Stimulated activated CD8-positive, alpha-beta memory T cell treated with anti-CD3 and anti-CD28 coated beads, Interleukin-4, amount 100 ng/mL, for 48 hours (primary cell): ENCODE results near the gene SF3B5.
"Not testable (repeated sequence)": the region's sequence is repeated elsewhere in the genome, so short reads cannot be mapped to it uniquely, and the experiment has no call there.

Experiments used
- DNase-seq: peaks from one replicate; pipeline ENCODE4 v3.0.0-alpha.2; 2020

SF3B5 gene

DNA sequence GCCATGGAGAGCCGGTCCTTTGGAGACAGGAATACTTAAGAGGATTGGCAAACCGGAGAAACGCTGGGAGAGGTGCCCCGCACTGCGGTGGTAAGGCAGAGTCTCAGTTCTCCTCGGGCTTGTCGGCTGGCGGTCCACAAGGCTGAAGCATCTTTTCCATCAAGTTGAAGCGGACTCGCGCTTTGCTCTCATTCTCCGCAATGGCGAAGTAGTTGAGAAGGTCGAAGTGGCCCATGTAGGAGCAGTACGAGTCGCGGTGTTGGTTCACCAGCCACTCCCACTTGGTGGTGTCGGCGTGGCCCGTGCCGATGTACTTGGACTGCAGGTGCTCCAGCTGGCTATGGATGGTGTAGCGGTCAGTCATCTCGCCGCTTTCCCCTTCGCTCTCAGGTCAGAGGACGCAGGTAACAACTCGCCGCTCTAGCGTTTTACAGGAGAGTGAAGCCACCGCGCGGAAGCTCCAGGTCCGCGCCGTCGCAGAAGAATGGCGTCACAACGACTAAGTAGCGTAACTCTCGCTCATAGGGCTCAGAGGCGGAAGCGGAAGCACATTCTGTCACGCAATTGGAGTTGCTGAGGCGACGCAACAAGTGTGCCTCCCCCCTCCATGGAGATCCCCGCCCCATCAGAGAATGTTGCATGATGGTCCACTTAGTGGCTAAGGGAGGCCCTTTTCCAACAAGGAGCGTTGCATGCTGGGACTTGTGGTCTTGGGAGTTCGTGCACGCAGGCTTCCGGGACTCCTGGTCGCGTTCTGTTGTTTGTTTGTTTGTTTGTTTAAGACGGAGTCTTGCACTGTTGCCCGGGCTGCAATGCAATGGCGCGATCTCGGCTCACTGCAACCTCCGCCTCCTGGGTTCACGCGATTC is at the start of gene SF3B5:
SF3B5 (minus strand) TSS at position 440 of the 869 bp plus-strand sequence; CDS start at position 364, 76 bp downstream.
- DNase-seq, result peak; percentile 98

DNA sequence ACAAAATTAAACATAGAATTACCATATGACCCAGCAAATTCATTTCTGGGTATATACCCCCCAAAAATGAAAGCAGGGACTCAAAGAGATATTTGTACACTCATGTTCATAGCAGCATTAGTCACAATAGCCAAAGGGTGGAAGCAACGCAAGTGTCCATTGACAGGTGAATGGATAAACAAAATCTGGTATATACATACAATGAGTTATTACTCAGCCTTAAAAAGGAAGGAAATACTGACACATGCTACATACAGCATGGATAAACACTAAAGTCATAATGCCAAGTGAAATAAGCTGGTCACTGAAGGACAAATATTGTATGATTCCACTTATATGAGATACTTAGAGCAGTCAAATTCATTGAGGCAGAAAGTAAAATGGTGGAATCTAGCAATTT is 49.6 kb upstream of the SF3B5 start:
- DNase-seq, result no peak

DNA sequence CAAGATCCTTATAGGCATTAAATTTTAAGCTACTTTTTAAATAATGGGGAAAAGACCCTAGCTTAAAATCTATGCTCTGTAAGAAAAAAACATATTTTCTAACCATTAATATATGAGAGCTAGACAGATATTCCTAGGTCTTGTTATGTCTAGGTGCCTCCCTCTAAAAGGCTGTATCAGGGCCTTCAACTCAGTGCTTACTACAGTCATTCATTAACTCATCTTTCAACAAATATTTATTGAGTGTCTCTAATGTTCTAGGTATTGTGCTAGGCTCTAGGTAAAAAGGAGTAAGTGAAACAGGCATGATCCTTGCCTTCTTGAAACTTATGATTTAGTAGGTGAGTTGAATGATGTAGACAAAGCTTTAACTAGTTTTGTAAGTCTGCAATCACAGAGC is 48.5 kb upstream of the SF3B5 start:
- DNase-seq, result no peak

DNA sequence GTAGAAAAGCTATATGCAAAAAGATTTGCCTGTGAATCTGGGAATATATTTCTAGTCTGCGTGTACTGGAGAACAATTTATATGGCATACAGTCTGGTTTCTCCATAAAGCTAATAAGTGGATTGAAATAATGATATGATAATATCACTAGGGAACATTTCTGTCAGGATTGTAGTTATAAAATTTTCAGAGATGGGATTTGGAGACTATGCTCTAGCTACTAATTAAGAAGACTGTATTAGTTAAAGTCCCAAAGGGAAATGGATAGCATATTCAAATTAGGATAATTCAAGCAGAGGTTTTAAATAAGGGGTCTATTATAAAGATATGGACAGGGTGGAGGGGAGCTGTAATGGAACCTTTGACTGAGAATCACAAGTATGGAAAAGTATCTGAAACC is 47.7 kb upstream of the SF3B5 start:
- no peak for DNase-seq

DNA sequence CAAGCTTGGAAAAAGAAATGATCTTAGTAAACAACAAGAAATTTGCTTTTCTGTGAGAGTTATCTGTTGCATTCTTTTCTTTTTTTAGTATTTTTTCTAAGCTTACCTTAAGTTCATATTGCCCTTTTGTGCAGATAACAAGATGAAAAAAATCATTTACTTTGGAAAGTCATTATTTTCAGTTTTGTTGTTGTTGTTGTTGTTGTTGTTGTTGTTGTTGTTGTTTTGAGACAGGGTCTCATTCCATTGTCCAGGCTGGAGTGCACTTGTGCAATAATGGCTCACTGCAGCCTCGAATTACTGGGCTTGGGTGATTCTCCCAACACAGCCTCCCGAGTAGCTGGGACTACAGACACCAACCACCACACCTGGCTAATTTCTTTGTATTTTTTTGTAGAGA is 46.1 kb upstream of the SF3B5 start:
- no peak for DNase-seq

DNA sequence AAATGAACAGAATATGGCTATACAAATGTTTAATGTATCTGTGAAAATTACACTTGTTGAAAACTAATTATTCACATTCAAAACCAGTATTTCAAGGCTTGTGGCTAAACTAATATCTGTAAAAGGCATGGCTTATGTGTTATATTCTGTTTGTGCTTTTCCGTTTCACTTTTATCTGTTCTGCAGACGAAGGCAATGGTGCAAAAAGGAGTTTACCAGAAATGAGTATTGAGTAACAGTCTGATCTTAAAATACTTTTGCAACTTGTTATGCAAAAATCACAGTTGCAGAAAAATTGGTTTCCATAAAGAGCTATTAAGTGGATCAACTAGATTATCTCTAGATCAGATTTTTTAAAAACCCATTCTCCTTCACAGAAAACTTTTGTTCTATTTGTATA is 45.5 kb upstream of the SF3B5 start:
- DNase-seq, result no peak

DNA sequence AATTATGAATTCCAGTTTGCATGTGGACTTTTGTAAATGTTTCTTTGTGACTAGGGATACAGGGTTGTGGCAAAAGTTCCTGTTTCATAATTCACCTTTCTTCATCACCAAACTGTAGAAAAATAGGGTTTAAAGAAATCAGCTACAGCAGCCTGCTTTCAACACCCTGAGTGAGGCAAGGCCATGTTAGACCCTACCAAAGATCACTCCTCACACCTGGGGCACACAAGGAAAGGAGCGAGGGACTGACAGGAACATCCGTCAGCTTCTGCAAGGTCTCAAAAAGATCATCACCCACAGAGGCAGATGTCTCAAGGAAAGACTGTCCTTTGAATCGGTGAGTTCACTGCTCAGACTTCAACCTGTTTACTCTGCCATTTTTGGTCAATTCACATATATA is 44.4 kb upstream of the SF3B5 start:
- DNase-seq, result no peak

DNA sequence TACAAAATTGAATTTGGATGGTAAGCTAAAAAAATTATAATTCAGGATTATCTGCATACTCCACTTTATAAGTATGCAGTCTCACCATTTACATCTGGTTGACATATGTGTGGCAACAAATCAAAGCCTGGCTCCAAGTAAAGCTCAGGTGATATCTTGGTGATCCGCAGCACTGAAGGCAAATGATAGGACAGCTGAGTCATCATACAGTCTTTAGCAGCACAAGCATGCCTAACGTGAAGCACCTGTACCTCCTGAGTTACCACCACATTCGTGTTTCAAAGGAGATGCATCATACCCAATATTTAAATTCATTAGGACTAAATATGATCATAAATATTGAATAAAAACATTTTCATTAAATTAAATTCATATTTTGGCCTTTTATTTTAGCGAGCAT is 43.2 kb upstream of the SF3B5 start:
- no peak for DNase-seq

DNA sequence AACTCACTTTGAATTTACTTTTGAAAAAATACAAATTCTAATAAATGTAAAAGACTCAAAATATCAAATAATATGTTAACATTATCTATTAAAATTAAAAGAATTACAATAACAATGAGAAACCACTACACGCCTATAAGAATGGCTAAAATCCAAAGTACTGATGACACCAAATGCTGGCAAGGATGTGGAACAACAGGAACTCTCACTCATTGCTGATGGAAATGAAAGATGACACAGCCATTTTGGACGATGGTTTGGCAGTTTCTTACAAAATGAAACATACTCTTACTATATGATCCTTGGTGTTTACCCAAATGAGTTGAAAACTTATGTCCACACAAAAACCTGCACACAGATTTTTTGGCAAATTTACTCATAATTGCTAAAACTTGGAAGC is 39.4 kb upstream of the SF3B5 start:
- no peak for DNase-seq

DNA sequence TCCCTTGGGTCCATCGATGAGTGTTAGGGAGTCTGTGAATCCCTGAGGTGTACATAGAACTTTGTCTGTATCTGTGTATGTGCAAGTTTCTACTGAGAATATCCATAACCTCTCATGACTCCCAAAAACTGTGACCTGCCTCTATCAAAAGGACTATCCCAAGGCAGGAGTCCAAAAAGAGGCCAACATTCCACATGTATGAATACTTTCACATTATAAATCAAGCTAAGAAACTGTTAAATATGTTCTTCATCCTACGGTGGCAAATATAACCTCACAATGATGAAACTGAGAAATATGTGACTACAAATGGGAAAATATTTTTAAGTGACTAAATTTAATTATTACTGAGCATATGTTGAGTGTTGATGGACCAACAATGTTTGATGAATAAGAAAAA is 38.8 kb upstream of the SF3B5 start:
- no peak for DNase-seq

DNA sequence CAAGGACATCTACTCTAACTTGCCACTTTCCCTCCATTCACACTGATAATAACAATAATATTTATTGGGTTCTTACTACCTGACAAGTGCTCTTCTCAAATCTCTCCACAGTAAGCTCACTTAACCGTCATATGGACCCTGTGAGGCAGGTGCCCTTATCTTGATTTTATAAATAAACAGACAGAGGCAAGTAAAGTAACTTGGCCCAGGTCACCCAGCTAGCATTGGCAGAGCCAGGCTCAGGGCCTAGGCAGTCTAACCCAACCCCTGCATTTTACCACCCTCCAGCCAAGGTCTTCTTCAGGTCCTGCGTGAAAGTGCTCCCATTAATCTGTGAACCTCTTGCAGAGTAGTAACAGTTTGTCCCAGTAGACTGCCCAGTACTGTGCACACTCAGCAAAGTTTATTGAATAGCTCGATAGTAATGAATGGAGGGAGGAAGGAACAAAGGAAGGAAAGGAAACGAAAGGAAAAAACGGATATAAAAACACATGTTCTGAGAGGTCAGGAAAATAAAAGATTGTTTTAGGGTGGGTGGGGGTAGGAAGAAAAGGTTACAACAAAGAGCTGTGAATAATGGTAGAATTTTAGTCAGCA is 38.0 kb upstream of the SF3B5 start:
- no peak for DNase-seq

DNA sequence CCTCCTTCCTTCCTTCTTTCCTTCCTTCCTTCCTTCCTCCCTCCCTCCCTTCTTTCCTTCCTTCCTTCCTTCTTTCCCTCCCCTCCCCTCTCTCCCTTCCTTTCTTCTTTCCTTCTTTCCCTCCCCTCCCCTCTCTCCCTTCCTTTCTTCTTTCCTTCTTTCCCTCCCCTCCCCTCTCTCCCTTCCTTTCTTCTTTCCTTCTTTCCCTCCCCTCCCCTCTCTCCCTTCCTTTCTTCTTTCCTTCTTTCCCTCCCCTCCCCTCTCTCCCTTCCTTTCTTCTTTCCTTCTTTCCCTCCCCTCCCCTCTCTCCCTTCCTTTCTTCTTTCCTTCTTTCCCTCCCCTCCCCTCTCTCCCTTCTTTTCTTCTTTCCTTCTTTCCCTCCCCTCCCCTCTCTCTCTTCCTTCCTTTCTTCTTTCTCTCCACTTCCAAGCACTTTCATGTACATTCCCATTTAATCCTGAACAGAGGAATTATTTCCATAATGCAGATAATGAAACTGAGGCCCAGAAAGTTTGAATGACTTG is 36.9 kb upstream of the SF3B5 start:
- DNase-seq, result not testable (repeated sequence)

DNA sequence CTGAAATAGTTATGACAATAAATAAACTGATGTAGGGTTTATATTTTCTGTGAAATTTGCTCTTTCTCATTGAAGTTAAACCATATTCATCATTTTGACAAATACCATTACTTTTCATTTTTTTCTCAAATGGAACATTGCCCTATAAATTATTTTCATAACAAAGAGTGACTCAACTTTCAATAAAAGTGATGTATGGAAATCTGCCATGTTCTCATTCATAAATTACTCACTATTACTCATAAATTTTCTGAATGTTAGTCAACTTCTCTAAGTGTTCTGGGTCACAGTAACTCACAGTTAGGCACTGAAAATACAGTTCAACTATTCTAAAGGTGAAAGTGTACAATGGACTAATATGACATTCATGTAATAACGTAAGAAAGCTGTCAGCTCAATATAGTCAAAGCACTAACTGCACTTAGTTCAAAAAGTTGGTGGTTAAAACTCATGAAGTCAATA is 35.9 kb upstream of the SF3B5 start:
- no peak for DNase-seq

DNA sequence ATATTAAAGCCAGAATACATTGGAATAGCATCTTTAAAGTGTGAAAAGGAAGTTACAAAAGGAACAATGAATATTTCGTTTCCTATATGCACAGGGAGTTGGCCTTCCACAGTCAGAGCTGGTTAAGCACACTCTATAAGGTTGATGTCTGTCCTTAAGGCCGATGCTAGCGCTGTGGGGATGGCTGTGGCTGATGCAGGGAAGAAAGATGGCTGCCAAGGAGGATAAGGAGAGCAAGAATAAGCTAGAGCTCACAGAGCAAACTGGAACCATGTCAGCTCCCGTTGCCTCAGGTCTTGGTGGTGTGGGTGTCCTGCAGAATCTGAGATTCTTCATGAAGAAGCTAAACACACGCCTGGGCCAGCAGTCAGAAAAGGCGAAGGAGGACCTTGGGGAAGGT is 34.1 kb upstream of the SF3B5 start:
- DNase-seq, result no peak

DNA sequence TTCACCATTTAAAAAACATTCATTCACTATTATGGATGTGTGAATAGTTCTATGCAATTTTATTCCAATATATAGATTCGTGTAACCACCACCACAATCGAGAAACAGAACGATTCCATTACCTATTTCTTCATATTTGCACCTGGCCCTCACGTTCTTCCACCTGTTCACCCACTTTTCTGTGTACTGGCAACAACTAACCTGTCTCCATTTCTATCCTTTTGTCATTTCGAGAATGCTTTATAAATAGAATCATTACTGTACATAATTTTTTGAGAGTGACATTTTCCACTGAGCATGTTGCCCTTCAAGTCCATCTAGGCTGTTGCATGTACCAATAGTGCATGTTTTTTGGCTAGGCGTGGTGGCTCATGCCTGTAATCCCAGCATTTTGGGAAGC is 31.7 kb upstream of the SF3B5 start:
- DNase-seq, result no peak

DNA sequence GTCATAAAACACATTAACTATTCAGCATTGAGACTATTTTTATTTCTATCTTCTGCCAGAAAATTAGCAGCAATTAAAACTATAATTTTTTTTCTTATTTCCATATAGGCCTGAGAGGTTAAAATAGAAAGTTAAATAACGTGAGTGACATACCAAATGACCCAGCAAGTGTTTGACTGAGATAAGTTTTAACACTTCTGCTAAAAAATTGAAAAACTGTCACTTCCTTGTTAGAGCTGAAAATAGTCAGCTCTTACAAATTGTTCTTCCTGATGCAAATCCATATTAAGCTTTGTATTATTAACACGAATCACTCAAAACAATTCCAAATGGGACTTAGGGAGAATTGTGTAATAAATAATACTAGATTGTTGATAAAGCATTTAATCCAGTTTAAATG is 28.5 kb upstream of the SF3B5 start:
- DNase-seq, result no peak

DNA sequence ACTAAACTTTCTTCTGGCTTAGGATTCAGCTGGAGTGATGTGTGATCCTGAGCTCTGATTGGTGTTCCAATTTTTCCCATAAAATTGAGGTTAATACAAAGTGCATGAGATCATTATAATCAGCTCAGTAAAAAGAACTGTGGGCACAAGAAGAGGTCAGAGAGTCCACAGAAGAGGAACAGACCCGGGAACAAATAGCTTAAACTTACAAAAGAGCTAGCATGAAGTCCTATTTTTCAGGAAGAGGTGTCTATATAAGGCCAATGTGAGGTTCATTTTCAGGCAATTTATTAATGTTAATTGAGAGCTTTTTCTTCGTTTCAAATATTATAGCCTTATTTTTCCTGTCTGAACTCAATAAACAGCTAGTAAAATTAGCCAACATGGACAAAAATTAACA is 28.0 kb upstream of the SF3B5 start:
- DNase-seq, result no peak

DNA sequence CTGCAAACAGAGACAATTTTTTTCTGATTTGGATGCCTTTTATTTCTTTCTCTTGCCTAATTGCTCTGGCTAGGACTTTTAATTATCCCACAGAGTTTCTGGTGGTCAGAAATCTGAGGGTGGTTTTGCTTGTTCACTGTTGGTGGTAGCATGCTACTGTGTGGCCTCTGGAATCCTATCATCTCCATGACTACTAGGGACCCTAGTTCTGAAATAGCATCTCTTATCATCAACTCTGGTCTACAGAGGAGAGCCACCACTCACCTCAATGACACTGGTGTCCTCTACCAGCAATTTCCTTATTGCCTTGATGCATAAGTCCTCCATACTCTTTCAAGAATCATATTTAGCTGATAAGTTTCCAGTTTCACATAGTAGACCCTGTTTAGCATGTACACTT is 27.5 kb upstream of the SF3B5 start:
- DNase-seq, result no peak

DNA sequence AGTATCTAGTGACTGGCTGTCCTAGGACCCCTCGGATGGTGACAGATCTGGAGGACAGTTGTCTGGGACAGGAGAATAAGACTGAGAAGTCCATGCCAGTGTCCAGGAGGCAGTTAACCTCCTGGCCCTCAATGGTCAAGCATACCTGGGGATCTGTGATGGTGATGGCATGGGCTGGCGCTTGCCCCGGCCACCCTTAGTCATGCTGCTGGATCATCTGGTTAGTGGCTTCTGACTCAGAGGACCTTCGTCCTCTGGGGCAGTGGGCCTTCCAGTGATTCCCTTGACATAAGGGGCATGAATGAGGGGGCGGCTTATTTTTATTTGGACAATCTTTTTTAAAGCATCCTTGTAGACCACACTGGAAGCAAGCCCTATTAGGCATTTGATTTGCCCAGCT is 24.0 kb upstream of the SF3B5 start:
- no peak for DNase-seq

DNA sequence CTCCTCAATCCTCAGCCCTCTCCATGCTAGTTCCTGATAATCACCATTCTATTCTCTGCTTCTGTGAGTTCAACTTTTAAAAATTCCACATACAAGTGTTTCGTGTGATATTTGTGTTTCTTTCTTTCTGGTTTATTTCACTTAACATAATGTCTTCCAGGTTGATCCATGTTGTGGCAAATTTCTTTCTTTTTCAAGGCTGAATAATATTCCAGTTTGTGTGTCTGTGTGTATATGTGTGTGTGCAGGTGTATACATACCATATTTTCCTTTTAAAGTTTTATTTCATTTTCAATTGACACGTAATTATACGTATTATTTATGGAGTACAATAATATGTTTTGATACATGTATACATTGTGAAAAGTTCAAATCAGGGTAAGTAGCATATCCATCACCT is 19.8 kb upstream of the SF3B5 start:
- DNase-seq, result no peak

DNA sequence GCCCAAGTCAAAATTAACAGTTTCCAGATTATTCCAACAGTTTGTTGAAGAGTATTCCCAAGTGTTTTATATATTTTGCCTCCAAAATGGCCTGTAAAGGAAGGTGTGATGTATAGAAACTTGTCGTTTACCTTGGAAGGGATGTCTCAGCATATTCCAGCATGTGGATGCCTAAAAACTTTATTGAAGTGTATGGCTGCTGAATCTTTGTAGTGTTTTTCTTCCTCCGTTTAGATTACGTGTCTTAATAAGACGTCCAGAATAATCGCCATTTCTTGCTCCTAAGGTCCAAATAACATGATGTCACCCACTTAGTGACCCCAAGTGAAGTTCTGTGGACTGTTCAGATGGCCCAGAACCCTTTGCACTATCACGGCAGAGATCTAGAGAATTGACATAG is 18.0 kb upstream of the SF3B5 start:
- DNase-seq, result no peak

DNA sequence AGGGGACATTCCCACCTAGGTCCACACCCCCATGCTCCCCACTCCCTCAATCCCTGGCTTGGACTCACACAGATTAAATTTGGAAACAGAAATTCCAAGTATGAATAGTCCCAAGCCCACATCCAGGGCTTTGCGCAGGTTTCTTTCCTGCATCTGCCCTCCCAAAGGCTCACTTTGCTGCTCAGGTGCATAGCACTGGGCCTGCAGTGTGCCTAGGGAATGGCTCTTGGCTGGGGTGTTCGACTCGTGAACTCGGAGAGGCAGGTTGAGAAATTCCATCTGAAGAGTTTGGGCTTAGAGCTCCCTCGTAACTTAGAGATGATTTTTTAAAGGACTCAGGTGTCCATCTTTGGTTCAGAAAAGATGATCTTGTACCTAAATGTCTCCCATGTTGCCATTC is 14.8 kb upstream of the SF3B5 start:
- no peak for DNase-seq

DNA sequence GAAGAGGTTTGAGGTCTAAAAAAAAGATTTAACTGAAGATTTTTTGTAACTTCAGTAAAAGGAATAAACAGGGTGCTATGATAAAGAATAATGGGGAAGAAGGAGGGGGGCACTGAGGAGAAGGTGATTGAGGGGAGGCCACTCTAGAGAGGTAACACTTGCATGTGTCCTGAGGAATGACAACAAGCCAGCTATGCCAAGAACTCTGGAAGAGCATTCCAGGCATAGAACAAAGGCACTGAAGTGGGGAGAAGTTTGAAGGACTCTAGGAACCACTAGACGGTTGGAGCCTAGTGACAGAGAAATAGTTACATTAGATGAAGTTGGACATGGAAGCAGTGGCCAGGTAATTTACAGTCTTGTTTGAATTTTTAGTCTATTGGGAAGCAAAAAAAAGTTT is 10.8 kb upstream of the SF3B5 start:
- no peak for DNase-seq

DNA sequence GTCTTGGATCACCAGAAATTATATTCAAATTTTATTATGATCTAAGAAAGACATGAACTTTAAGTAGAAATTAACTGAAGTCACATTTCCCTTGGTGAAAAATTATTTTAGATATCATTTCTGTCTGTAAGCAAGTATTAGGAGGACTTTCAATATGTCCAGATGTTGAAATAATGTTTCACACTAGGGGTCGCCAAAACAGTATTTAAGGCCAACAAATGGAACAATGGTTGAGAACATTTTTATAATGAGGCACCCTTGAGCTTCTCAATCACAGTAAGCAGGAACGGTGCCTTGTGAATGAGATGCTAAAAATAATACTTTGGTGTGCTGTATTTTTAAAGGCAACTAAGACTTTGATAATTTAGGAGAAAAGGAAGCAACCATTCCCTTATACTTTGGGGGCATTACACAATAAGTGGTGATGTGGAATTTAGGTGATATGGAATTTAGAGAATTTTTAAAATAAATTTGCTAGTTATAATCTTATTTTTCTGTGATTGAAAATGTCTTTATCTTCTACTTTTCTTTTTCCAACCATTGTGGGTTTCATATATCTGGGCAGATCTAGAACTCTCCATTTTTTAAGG is 9.6 kb upstream of the SF3B5 start:
- no peak for DNase-seq
